DOHH2 (cell line): ENCODE results near the gene FRYL.

ENCODE experiments used
- CTCF ChIP-seq: fragments of 200-600 bp; sonication (generic); IDR thresholded peaks from one replicate; pipeline ENCODE4 v1.5.1; 2014; ENCODE audit warnings: antibody characterized with exemption, mild to moderate bottlenecking, low read depth, low read length; ENCODE audit not compliant: poor library complexity, severe bottlenecking
- EZH2phosphoT487 ChIP-seq: fragments of 200-600 bp; sonication (generic); IDR thresholded peaks from 2 replicates; pipeline ENCODE4 v1.6.1; 2017; ENCODE audit warnings: borderline replicate concordance, mild to moderate bottlenecking, antibody characterized with exemption, low read length, moderate library complexity, mixed read lengths

GRCh38 chr4:48777739-48778138, 2.3 kb downstream of the FRYL start:
- no peak for TF ChIP-seq CTCF
- no peak for TF ChIP-seq EZH2phosphoT487
